ENCODE data around the gene ATP8A2. TPM values are rescaled to one million over a fixed set of nuclear protein-coding genes. Genes with fewer than 3 reads are reported as not detected.

The ATP8A2 gene
- total and polyA plus RNA-seq, 2 of the 8 experiments (the other 6 are each of a cell fraction or from before 2014, with no cell fraction given), result 2.4 to 8.3 TPM

GRCh38 chr13:25725104-25725503, 353.3 kb downstream of the ATP8A2 start:
- Histone ChIP-seq H3K23ac (ENCODE audit: insufficient read length) (no peak overlapping the region), H3K14ac (ENCODE audit: insufficient read length) (no peak overlapping the region), H3K79me2 (ENCODE audit: control insufficient read depth in 1 of 2, insufficient read depth in 2 of 2, low read length in 2 of 2) (no peaks in the 10 kb centered on the region), H3K36me3 (ENCODE audit: control insufficient read depth in 2 of 4, insufficient read depth in 4 of 4, low read length in 3 of 4) (no peaks in the 10 kb centered on the region), H2BK5ac (ENCODE audit: low read depth, low read length) (no peak overlapping the region), H3K27ac (ENCODE audit: low read depth, low read length) (no peak overlapping the region), H2BK120ac (replicated peaks; ENCODE audit: low read depth, low read length) (no peak overlapping the region), H3K4me1 (replicated peaks in 1 of 4; ENCODE audit: control insufficient read depth in 3 of 4, insufficient read depth in 4 of 4, low read length in 3 of 4) (peaks cover 0 to 13% (median 5%) of the 10 kb centered on the region in 4 experiments; a peak in 2 of 7 replicates), H4K20me1 (replicated peaks in 1 of 2; ENCODE audit: control insufficient read depth in 1 of 2, insufficient read depth in 2 of 2, low read length in 2 of 2) (no peaks in the 10 kb centered on the region), H3K4me3 (ENCODE audit: extremely low read depth in 1 of 4, insufficient read depth in 2 of 4, low read depth in 3 of 4, low read length in 4 of 4) (no peak overlapping the region), H3K56ac (replicated peaks; ENCODE audit: insufficient read length, low read depth, low read length) (no peak overlapping the region), H4K91ac (replicated peaks; ENCODE audit: insufficient read length, low read length) (no peak overlapping the region), H2AFZ (ENCODE audit: low read length) (no peak overlapping the region), H3K27me3 (replicated peaks in 1 of 4; ENCODE audit: control insufficient read depth in 3 of 4, extremely low read depth in 1 of 4, insufficient read depth in 3 of 4, low read length in 3 of 4) (no peaks in the 10 kb centered on the region), H2AK5ac (ENCODE audit: low read depth, low read length) (no peak overlapping the region), H3K9me3 (ENCODE audit: insufficient read depth in 2 of 2, low read depth in 1 of 2, low read length in 1 of 2) (no peaks in the 10 kb centered on the region), H4K8ac (ENCODE audit: extremely low read depth, insufficient read depth, low read length) (no peak overlapping the region), H2BK15ac (ENCODE audit: low read length) (no peak overlapping the region), H3K79me1 (ENCODE audit: low read depth, low read length) (no peaks in the 10 kb centered on the region), H3K4ac (replicated peaks; ENCODE audit: insufficient read length, low read depth, low read length) (no peak overlapping the region), H2BK12ac (ENCODE audit: low read depth, low read length) (no peak overlapping the region), H4K5ac (ENCODE audit: insufficient read length, low read depth, low read length) (no peak overlapping the region), H3K4me2 (ENCODE audit: insufficient read depth in 1 of 2, low read depth in 2 of 2, low read length in 2 of 2) (no peak overlapping the region), H3K18ac (ENCODE audit: extremely low read depth, low read length) (no peak overlapping the region), H3K23me2 (ENCODE audit: low read depth, low read length) (no peaks in the 10 kb centered on the region), H3K9ac (replicated peaks in 1 of 4; ENCODE audit: extremely low read depth in 1 of 4, low read depth in 3 of 4, low read length in 3 of 4) (no peak overlapping the region), H2BK20ac (ENCODE audit: low read length) (no peak overlapping the region)
- TF ChIP-seq EGR1 (IDR thresholded peaks at IDR 0.05; ENCODE audit: borderline replicate concordance, low read depth, low read length) (no peak), CTCF (IDR thresholded peaks at IDR 0.05; ENCODE audit: control extremely low read depth in 1 of 3, insufficient read depth in 1 of 3, low read depth in 1 of 3, low read length in 3 of 3) (peak in 2 of 3 experiments; percentile 26 to 31; a peak in 1 of 4 replicates), GTF2F1 (IDR thresholded peaks at IDR 0.05; ENCODE audit: borderline replicate concordance, low read depth, low read length) (no peak), ZNF274 (IDR thresholded peaks at IDR 0.05; ENCODE audit: borderline replicate concordance, extremely low read depth, low read length) (no peak), RAD21 (IDR thresholded peaks at IDR 0.05 in 1 of 2, conservative IDR thresholded peaks at IDR 0.05 in 1 of 2; ENCODE audit: low read depth in 2 of 2, low read length in 2 of 2) (peak; percentile 40 to 51; a peak in 3 of 4 replicates)
- TF ChIP-seq, protein P1, sequence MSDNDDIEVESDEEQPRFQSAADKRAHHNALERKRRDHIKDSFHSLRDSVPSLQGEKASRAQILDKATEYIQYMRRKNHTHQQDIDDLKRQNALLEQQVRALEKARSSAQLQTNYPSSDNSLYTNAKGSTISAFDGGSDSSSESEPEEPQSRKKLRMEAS (IDR thresholded peaks at IDR 0.05), result no peak
- CTCF ChIA-PET (ENCODE audit: partially characterized antibody), result interaction anchor here (0.8 to 1.6 kb wide), 3 partner anchors 9 to 105 kb away, joined by 3 to 4 read pairs (median 3); no protein-coding TSS in a partner anchor
- POLR2A ChIA-PET (ENCODE audit: partially characterized antibody), result no interaction called here
- no peak for FAIRE-seq
- DNase-seq (ENCODE audit: low read depth in 1 of 2, low spot score in 2 of 2), result no peak
- 89% methylated on average over 3 of the region's 3 CpGs; no CpG with 5 or more reads in 1 of the 2 experiments for WGBS, 2 experiments (ENCODE audit: extremely low coverage in 1 of 2, insufficient coverage in 1 of 2, insufficient read length in 1 of 2, insufficient replicate concordance in 2 of 2, low coverage in 1 of 2, low lambda C conversion rate in 2 of 2, missing lambda C conversion rate in 1 of 2)

All from H1 (cell line).